Tibial artery (tissue), 4 donors: ENCODE data around the gene FNTB.

ENCODE experiments used
- DNase-seq, 2 donors: peaks; one replicate each; pipeline ENCODE4 v3.0.0-alpha.2; 2019
- H3K27ac ChIP-seq, 2 donors: fragments of 200-600 bp; sonication (generic) in 1 of 2; 1 replicate in 1 of 2; 2 replicates in 1 of 2; pipeline ENCODE4 v1.5.1; 2018 to 2019; ENCODE audit warnings: mild to moderate bottlenecking in 1 of 2
- H3K27me3 ChIP-seq, 2 donors: fragments of 200-600 bp; sonication (generic) in 1 of 2; one replicate each; pipeline versions ENCODE4 v1.5.1 to v1.6.0; 2016 to 2019
- H3K36me3 ChIP-seq, 3 donors: fragments of 200-600 bp; sonication (generic) in 2 of 3; one replicate each; pipeline ENCODE4 v1.5.1; 2016 to 2019; ENCODE audit warnings: mild to moderate bottlenecking in 2 of 3
- H3K4me1 ChIP-seq, 4 donors: fragments of 200-600 bp; sonication (generic) in 2 of 4; 1 replicate in 3 of 4; 2 replicates in 1 of 4; pipeline ENCODE4 v1.5.1; 2016 to 2019
- H3K4me3 ChIP-seq, 2 donors: fragments of 200-600 bp; sonication (generic) in 1 of 2; 1 replicate in 1 of 2; 2 replicates in 1 of 2; pipeline ENCODE4 v1.5.1; 2018 to 2019; ENCODE audit warnings: mild to moderate bottlenecking in 2 of 2
- H3K9me3 ChIP-seq, 3 donors: fragments of 200-600 bp; sonication (generic) in 1 of 3; one replicate each; pipeline ENCODE4 v1.5.1; 2016 to 2019
- intact Hi-C: fragments of 100-400 bp; cut with DNase I; formaldehyde crosslinking; loops from one replicate; pipeline ENCODE4 v1.15.0; 2023; ENCODE audit warnings: low total_unique reads
- TF ChIP-seq, protein P1 (sequence below), 2 experiments: fragments of 200-600 bp in 1 of 2; fragments of 450-650 bp in 1 of 2; IDR thresholded peaks; one replicate each; pipeline ENCODE4 v1.5.1; 2017 to 2019; ENCODE audit warnings: antibody characterized with exemption in 2 of 2, mild to moderate bottlenecking in 1 of 2, moderate library complexity in 1 of 2

FNTB gene

DNA sequence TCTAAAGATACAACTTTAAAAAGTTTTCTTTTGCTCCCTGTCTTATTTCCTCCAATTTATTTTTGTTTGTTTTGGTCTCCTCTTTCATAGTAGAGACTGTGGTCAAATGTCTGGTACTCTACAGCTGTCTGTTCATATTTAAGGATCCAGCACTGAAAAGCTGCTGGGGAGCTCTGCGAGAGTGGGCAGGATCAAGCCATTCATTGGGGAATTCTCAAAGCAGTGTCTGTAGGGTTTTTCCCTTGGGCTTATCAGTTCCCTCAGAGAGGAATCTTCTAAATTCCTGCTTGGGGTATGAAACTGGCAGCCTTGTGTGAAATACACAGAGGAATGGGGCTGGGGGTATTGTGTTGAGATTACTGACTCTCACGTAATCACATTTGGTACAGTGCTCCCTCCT, 52.3 kb downstream of the FNTB start:
- intact Hi-C loops: no loop called here
- TF ChIP-seq, protein P1, sequence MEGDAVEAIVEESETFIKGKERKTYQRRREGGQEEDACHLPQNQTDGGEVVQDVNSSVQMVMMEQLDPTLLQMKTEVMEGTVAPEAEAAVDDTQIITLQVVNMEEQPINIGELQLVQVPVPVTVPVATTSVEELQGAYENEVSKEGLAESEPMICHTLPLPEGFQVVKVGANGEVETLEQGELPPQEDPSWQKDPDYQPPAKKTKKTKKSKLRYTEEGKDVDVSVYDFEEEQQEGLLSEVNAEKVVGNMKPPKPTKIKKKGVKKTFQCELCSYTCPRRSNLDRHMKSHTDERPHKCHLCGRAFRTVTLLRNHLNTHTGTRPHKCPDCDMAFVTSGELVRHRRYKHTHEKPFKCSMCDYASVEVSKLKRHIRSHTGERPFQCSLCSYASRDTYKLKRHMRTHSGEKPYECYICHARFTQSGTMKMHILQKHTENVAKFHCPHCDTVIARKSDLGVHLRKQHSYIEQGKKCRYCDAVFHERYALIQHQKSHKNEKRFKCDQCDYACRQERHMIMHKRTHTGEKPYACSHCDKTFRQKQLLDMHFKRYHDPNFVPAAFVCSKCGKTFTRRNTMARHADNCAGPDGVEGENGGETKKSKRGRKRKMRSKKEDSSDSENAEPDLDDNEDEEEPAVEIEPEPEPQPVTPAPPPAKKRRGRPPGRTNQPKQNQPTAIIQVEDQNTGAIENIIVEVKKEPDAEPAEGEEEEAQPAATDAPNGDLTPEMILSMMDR (IDR thresholded peaks at IDR 0.05): no peak
- DNase-seq: no peak
- H3K27ac ChIP-seq: no peak overlapping the region
- H3K4me1 ChIP-seq: peaks cover 0 to 15% (median 8%) of the 10 kb centered on the region in 4 donors
- H3K27me3 ChIP-seq: no peaks in the 10 kb centered on the region
- peaks cover 2 to 31% (median 30%) of the 10 kb centered on the region in 3 donors for H3K36me3 ChIP-seq
- H3K9me3 ChIP-seq: no peaks in the 10 kb centered on the region
- no peak overlapping the region for H3K4me3 ChIP-seq

- Histone ChIP-seq H3K36me3 (peaks cover 8 to 50% (median 42%) of the 10 kb centered on the region in 3 donors), H3K27me3 (no peaks in the 10 kb centered on the region), H3K4me3 (no peak overlapping the region), H3K9me3 (no peaks in the 10 kb centered on the region), H3K27ac (no peak overlapping the region), H3K4me1 (no peaks in the 10 kb centered on the region)
- TF ChIP-seq, protein P1 (IDR thresholded peaks at IDR 0.05): no peak
- intact Hi-C loops: no loop called here
- no peak for DNase-seq
Measured at GRCh38 chr14:65040666-65041433, 54.2 kb downstream of the FNTB start.

GRCh38 chr14:65041434-65041915, 54.8 kb downstream of the FNTB start:
- Histone ChIP-seq H3K4me3 (no peak overlapping the region), H3K36me3 (peaks cover 8 to 56% (median 42%) of the 10 kb centered on the region in 3 donors), H3K27ac (no peak overlapping the region), H3K9me3 (no peaks in the 10 kb centered on the region), H3K27me3 (no peaks in the 10 kb centered on the region), H3K4me1 (no peaks in the 10 kb centered on the region)
- TF ChIP-seq, protein P1 (IDR thresholded peaks at IDR 0.05): no peak
- no peak for DNase-seq
- intact Hi-C loops: no loop called here

GRCh38 chr14:65042296-65042695, 55.6 kb downstream of the FNTB start:
- H3K36me3 ChIP-seq: peaks cover 8 to 57% (median 42%) of the 10 kb centered on the region in 3 donors
- no peak overlapping the region for H3K4me3 ChIP-seq
- H3K27ac ChIP-seq: no peak overlapping the region
- no peaks in the 10 kb centered on the region for H3K9me3 ChIP-seq
- no peak for DNase-seq
- no peaks in the 10 kb centered on the region for H3K27me3 ChIP-seq
- TF ChIP-seq, protein P1 (IDR thresholded peaks at IDR 0.05): no peak
- intact Hi-C loops: no loop called here
- H3K4me1 ChIP-seq: no peaks in the 10 kb centered on the region

GRCh38 chr14:65042731-65043372, 56.2 kb downstream of the FNTB start:
- Histone ChIP-seq H3K36me3 (peaks cover 8 to 57% (median 42%) of the 10 kb centered on the region in 3 donors), H3K27me3 (no peaks in the 10 kb centered on the region), H3K4me3 (no peak overlapping the region), H3K9me3 (no peaks in the 10 kb centered on the region), H3K4me1 (no peaks in the 10 kb centered on the region), H3K27ac (no peak overlapping the region)
- no peak for DNase-seq
- TF ChIP-seq, protein P1 (IDR thresholded peaks at IDR 0.05): no peak
- intact Hi-C loops: no loop called here
